Measurements from ENCODE around the gene DENND1A. TPM values are rescaled to one million over a fixed set of nuclear protein-coding genes. Genes with fewer than 3 reads are reported as not detected.

Gene DENND1A
- polyA plus RNA-seq, 2 donors = 4.6 to 4.8 TPM

DNA sequence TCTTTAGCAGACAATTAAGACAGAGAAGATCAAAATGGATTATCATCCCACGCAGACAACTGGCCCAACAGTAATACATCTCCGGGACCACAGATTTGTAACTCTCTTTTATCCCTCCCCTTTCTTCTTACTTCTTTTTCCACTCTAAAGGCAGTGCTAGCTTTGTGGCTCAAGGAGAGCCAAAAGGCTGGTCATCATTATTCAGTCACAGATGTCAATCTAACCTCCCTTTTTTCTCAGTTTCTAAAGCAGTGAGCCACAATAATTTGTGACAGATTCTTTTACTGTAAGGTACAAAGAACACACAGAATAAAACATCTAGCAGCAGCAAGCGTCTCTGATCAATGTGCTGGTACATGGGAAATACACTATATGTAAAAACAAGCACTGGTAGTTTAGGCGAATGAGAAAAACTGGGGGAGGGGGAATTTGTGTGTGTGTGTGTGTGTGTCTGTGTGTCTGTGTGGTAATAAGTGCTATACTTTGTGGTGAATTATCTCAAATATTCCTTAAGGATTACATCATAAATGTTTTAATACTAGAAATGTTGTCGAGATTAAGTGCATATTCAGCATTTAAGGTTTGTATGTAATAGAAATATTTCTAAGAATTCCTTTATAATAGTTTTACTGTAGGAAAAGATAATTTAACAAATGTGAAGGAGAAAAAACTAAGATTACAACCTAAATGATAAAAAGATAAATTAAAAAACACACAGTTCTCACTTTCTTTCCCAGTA lies 140.2 kb downstream of the DENND1A start:
- no peak overlapping the region for H3K4me3 ChIP-seq (ENCODE audit: low read depth in 1 of 2, low read length in 2 of 2)
- no peaks in the 10 kb centered on the region for H3K4me1 ChIP-seq (ENCODE audit: control insufficient read depth in 2 of 2, insufficient read depth in 2 of 2, low read length in 1 of 2)
- WGBS, 2 donors = 91 to 95% methylated on average over 5 of the region's 5 CpGs
- H3K27ac ChIP-seq (ENCODE audit: low read depth in 2 of 2, low read length in 1 of 2) = no peak overlapping the region
- no peaks in the 10 kb centered on the region for H3K27me3 ChIP-seq (ENCODE audit: control insufficient read depth in 1 of 2, insufficient read depth in 2 of 2, low read length in 2 of 2)
- H3K9me3 ChIP-seq (ENCODE audit: control insufficient read depth in 2 of 2, insufficient read depth in 1 of 2, low read depth in 1 of 2, low read length in 1 of 2) = no peaks in the 10 kb centered on the region
- no peaks in the 10 kb centered on the region for H3K36me3 ChIP-seq (ENCODE audit: control insufficient read depth in 2 of 2, insufficient read depth in 2 of 2, low read length in 1 of 2)

DNA sequence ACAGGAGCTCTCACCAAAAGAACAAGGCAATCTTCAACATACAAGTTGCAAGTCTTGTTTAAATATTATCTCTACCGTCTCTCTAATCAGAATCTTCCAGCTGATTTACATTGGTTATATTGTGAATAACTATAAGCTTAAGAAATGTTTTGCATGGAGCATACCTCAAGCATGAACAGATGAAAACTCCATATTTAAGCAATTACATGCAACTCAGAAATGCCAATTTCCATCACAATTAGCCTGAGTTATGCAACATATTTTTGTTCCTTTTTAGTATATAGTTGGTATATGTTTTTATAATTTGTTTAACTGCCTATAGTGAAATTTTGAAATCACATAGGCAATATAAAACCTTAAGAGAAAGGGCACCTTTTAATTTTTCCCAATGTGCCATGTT lies 142.5 kb downstream of the DENND1A start:
- no peaks in the 10 kb centered on the region for H3K4me1 ChIP-seq (ENCODE audit: control insufficient read depth in 2 of 2, insufficient read depth in 2 of 2, low read length in 1 of 2)
- no peaks in the 10 kb centered on the region for H3K27me3 ChIP-seq (ENCODE audit: control insufficient read depth in 1 of 2, insufficient read depth in 2 of 2, low read length in 2 of 2)
- H3K9me3 ChIP-seq (ENCODE audit: control insufficient read depth in 2 of 2, insufficient read depth in 1 of 2, low read depth in 1 of 2, low read length in 1 of 2) = no peaks in the 10 kb centered on the region
- H3K36me3 ChIP-seq (ENCODE audit: control insufficient read depth in 2 of 2, insufficient read depth in 2 of 2, low read length in 1 of 2) = no peaks in the 10 kb centered on the region
- H3K27ac ChIP-seq (ENCODE audit: low read depth in 2 of 2, low read length in 1 of 2) = no peak overlapping the region
- 79 to 87% methylated on average over 1 of the region's 1 CpG for WGBS, 2 donors
- no peak overlapping the region for H3K4me3 ChIP-seq (ENCODE audit: low read depth in 1 of 2, low read length in 2 of 2)

DNA sequence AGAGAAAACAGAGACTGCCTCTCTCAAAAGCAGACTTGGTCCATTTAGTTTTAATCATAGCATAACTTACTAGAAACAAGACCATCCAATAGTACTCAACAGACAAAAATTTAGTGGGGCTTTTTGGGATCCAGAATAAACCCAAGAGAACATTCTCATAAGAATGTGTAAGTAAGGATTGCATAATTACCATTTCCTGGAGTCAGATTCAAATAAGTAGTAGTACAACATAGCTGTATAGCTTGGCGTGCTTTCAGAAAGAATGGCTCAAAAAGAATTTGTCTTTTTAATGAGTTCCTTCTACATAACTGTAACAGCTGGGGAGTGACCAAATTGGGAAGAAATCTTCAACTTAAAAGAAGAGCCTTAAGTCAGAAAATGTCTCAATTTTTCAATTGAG lies 145.4 kb downstream of the DENND1A start:
- no peak overlapping the region for H3K27ac ChIP-seq (ENCODE audit: low read depth in 2 of 2, low read length in 1 of 2)
- H3K4me3 ChIP-seq (ENCODE audit: low read depth in 1 of 2, low read length in 2 of 2) = no peak overlapping the region
- H3K27me3 ChIP-seq (ENCODE audit: control insufficient read depth in 1 of 2, insufficient read depth in 2 of 2, low read length in 2 of 2) = no peaks in the 10 kb centered on the region
- H3K9me3 ChIP-seq (ENCODE audit: control insufficient read depth in 2 of 2, insufficient read depth in 1 of 2, low read depth in 1 of 2, low read length in 1 of 2) = no peaks in the 10 kb centered on the region
- H3K36me3 ChIP-seq (ENCODE audit: control insufficient read depth in 2 of 2, insufficient read depth in 2 of 2, low read length in 1 of 2) = no peaks in the 10 kb centered on the region
- WGBS, 2 donors = 87 to 94% methylated on average over 1 of the region's 1 CpG
- H3K4me1 ChIP-seq (ENCODE audit: control insufficient read depth in 2 of 2, insufficient read depth in 2 of 2, low read length in 1 of 2) = no peaks in the 10 kb centered on the region

DNA sequence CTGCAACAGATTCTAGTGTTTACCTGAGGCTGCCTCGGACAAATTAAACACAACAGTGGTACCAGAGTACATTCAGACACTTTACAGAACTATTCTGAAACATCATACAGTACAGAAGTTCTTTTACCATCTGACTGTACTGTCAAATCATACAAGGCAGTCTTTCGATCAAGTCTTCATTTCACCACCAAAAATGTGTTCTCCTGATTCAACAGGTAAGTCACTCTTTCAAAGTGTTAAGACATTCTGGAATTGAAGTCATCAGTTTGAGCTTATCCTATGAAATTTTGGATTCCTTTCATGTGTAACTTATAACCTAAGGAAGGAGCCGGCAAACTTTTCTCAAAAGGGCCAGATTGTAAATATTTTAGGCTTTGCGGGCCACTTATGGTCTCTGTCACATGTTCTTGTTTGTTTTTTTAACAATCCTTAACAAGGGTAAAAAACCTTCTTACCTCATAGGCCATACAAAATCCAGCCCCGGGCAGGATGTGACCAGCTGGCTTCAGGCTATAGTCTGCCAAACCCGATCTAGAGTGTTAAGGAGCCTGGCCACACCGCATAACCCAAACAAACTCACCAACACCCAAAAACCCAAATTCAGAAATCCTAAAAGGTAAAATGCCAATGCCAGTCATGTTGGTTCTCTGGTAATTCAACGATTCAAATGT lies 151.6 kb downstream of the DENND1A start:
- Histone ChIP-seq H3K4me3 (ENCODE audit: low read depth in 1 of 2, low read length in 2 of 2) (no peak overlapping the region), H3K27me3 (ENCODE audit: control insufficient read depth in 1 of 2, insufficient read depth in 2 of 2, low read length in 2 of 2) (no peaks in the 10 kb centered on the region), H3K9me3 (ENCODE audit: control insufficient read depth in 2 of 2, insufficient read depth in 1 of 2, low read depth in 1 of 2, low read length in 1 of 2) (no peaks in the 10 kb centered on the region), H3K36me3 (ENCODE audit: control insufficient read depth in 2 of 2, insufficient read depth in 2 of 2, low read length in 1 of 2) (no peaks in the 10 kb centered on the region), H3K27ac (ENCODE audit: low read depth in 2 of 2, low read length in 1 of 2) (no peak overlapping the region), H3K4me1 (ENCODE audit: control insufficient read depth in 2 of 2, insufficient read depth in 2 of 2, low read length in 1 of 2) (no peaks in the 10 kb centered on the region)
- WGBS, 2 donors = 91 to 92% methylated on average over 8 of the region's 8 CpGs

DNA sequence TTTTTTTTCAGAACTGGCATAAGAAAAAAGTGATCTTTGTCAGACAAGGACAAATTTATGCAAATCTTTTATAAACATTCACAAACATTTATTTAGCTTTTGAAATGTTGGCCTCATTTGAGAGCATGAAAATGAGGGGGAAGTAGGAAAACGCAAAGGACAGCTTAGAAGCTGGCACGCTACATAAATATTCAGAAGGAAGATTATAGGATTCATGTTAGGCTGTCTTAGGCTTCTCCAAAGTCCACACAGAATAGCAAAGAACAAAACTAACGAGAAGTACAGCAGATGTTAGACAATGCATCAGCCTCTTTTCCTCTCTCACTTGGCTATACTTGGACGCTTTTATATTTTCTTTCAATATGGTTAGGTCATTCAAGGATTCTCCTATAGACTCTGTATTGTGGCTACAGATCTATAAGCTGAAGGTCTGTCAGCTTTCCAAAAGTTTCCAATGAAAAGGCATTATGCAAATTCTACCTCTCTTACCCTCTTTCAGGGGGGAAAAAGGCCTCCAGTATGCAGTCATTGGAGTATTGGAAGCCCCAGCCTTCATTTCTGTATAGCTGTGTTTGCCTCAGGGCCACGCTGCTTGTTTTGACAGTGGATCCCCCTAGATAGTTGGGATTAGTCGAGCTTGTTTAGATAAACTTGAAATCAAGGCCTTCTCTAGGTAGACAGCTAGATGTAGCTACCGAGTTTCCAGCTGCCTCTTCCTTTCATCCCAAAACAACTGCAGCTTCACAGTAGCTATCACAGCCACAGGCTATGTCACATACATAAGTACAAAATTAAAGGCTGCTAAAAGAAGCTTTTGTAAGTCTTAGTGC lies 153.0 kb downstream of the DENND1A start:
- H3K4me3 ChIP-seq (ENCODE audit: low read depth in 1 of 2, low read length in 2 of 2) = no peak overlapping the region
- H3K27ac ChIP-seq (ENCODE audit: low read depth in 2 of 2, low read length in 1 of 2) = no peak overlapping the region
- H3K9me3 ChIP-seq (ENCODE audit: control insufficient read depth in 2 of 2, insufficient read depth in 1 of 2, low read depth in 1 of 2, low read length in 1 of 2) = no peaks in the 10 kb centered on the region
- H3K4me1 ChIP-seq (ENCODE audit: control insufficient read depth in 2 of 2, insufficient read depth in 2 of 2, low read length in 1 of 2) = no peaks in the 10 kb centered on the region
- 83 to 86% methylated on average over 7 of the region's 7 CpGs for WGBS, 2 donors
- no peaks in the 10 kb centered on the region for H3K36me3 ChIP-seq (ENCODE audit: control insufficient read depth in 2 of 2, insufficient read depth in 2 of 2, low read length in 1 of 2)
- no peaks in the 10 kb centered on the region for H3K27me3 ChIP-seq (ENCODE audit: control insufficient read depth in 1 of 2, insufficient read depth in 2 of 2, low read length in 2 of 2)

DNA sequence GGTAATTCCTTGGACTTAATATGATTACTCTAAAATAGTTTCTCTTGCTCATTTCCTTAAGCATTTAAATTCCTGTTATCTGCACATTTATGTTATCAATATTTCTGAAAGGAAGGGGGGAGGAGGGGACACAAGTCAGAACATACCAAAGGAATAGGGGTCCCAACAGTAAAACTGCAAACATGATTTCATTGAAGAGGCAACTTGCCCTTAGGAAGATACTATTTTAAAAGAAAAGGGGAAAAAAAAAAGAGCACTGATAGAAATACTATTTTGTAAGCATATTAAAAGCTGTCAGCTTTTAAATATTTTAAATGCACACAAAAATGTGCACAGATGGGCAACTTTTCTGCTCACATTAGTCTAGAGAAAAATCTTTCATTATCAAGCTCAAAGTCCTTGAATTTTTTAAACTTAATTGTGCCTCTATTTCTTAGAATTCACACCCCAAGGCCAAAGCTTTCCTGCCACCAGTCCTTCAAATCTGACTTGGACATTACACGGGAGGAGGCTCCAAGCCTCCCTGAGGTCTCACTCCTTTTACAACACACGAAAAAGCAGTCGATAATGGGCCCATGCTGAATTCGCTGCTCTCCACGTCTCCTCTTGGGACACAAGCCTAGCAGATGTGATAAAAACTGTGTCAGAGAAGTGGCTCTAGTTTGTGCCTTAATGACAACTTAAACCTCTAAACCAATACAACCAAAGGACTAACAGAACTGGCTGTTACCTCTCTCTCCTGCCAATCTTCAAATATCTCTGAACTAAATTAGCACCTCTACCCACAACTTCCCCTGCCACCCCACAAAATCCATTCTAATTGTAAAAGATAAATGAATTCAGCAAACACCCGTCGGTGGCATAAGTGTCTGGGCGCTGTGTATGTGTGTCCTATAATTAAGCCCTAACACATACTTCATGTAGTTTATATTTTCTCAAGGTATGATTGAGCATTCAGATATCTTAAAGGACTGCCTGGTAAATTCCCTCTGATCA lies 154.3 kb downstream of the DENND1A start:
- no peak overlapping the region for H3K4me3 ChIP-seq (ENCODE audit: low read depth in 1 of 2, low read length in 2 of 2)
- H3K36me3 ChIP-seq (ENCODE audit: control insufficient read depth in 2 of 2, insufficient read depth in 2 of 2, low read length in 1 of 2) = no peaks in the 10 kb centered on the region
- no peaks in the 10 kb centered on the region for H3K27me3 ChIP-seq (ENCODE audit: control insufficient read depth in 1 of 2, insufficient read depth in 2 of 2, low read length in 2 of 2)
- H3K4me1 ChIP-seq (ENCODE audit: control insufficient read depth in 2 of 2, insufficient read depth in 2 of 2, low read length in 1 of 2) = no peaks in the 10 kb centered on the region
- H3K9me3 ChIP-seq (ENCODE audit: control insufficient read depth in 2 of 2, insufficient read depth in 1 of 2, low read depth in 1 of 2, low read length in 1 of 2) = no peaks in the 10 kb centered on the region
- H3K27ac ChIP-seq (ENCODE audit: low read depth in 2 of 2, low read length in 1 of 2) = no peak overlapping the region
- 86 to 92% methylated on average over 8 of the region's 8 CpGs for WGBS, 2 donors

DNA sequence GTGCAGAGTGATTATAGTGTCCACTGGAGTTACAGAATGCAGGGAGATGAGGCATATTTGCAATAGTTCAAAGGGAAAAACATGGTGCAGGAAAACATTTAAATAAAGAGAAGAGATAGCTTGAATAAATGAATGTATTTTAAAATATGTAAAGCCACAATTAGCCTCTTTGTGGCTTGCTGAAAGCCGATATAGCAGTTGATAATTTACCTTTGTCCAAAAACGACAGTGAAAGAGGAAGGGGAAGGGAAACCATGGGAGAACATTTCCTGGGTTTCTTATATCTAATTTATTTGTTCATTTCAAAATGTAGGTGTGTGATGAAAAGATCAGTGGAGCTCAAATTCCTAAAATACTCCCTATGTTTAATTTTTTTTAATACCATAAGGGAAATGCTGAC lies 156.1 kb downstream of the DENND1A start:
- H3K4me1 ChIP-seq (ENCODE audit: control insufficient read depth in 2 of 2, insufficient read depth in 2 of 2, low read length in 1 of 2) = peaks cover 0 to 2% of the 10 kb centered on the region in 2 donors
- no peak overlapping the region for H3K4me3 ChIP-seq (ENCODE audit: low read depth in 1 of 2, low read length in 2 of 2)
- WGBS, 2 donors = 83 to 87% methylated on average over 2 of the region's 2 CpGs
- H3K27me3 ChIP-seq (ENCODE audit: control insufficient read depth in 1 of 2, insufficient read depth in 2 of 2, low read length in 2 of 2) = no peaks in the 10 kb centered on the region
- no peak overlapping the region for H3K27ac ChIP-seq (ENCODE audit: low read depth in 2 of 2, low read length in 1 of 2)
- H3K36me3 ChIP-seq (ENCODE audit: control insufficient read depth in 2 of 2, insufficient read depth in 2 of 2, low read length in 1 of 2) = no peaks in the 10 kb centered on the region
- no peaks in the 10 kb centered on the region for H3K9me3 ChIP-seq (ENCODE audit: control insufficient read depth in 2 of 2, insufficient read depth in 1 of 2, low read depth in 1 of 2, low read length in 1 of 2)

DNA sequence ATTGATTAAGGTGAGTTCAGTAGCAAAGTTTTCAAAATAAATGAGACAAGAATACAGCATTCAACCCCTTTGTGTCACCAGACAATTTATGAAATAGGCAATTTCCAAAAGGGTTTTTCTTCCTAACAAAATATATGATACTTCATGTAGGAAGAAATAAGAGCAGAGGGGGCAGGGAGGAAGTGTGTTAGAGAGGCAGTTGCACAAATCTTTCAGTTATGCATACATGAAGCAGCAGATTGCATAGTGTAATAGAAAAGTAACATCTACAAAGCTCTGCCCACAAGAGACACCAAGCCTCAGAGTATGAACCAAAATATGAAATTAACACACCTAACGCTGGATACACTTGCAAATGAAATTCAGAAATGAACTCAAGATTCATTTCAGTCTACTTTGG lies 157.0 kb downstream of the DENND1A start:
- H3K4me3 ChIP-seq (ENCODE audit: low read depth in 1 of 2, low read length in 2 of 2) = no peak overlapping the region
- H3K27ac ChIP-seq (ENCODE audit: low read depth in 2 of 2, low read length in 1 of 2) = no peak overlapping the region
- H3K36me3 ChIP-seq (ENCODE audit: control insufficient read depth in 2 of 2, insufficient read depth in 2 of 2, low read length in 1 of 2) = no peaks in the 10 kb centered on the region
- WGBS, 2 donors = 90 to 97% methylated on average over 1 of the region's 1 CpG
- H3K27me3 ChIP-seq (ENCODE audit: control insufficient read depth in 1 of 2, insufficient read depth in 2 of 2, low read length in 2 of 2) = no peaks in the 10 kb centered on the region
- no peaks in the 10 kb centered on the region for H3K9me3 ChIP-seq (ENCODE audit: control insufficient read depth in 2 of 2, insufficient read depth in 1 of 2, low read depth in 1 of 2, low read length in 1 of 2)
- H3K4me1 ChIP-seq (ENCODE audit: control insufficient read depth in 2 of 2, insufficient read depth in 2 of 2, low read length in 1 of 2) = peaks cover 0 to 2% of the 10 kb centered on the region in 2 donors

DNA sequence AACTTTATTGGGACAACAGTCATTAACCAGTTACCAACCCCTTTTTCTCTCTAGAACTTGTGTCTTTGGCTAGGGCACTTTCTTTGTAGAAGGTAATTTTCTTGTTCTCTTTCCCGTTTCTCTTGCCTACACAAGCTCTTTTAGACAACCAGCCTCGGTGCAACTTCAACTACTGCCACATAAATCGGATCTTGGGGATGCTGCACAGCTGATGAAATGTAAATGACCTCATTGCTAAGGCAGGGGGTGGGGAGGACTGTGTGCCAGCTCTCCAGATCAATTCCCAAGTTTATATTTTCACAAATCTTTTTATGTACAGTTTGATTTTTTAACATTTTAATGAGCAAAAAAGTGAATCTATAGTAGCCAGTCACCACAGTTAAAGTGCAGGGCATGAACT lies 157.6 kb downstream of the DENND1A start:
- no peaks in the 10 kb centered on the region for H3K36me3 ChIP-seq (ENCODE audit: control insufficient read depth in 2 of 2, insufficient read depth in 2 of 2, low read length in 1 of 2)
- peaks cover 0 to 2% of the 10 kb centered on the region in 2 donors for H3K4me1 ChIP-seq (ENCODE audit: control insufficient read depth in 2 of 2, insufficient read depth in 2 of 2, low read length in 1 of 2)
- H3K9me3 ChIP-seq (ENCODE audit: control insufficient read depth in 2 of 2, insufficient read depth in 1 of 2, low read depth in 1 of 2, low read length in 1 of 2) = no peaks in the 10 kb centered on the region
- no peak overlapping the region for H3K27ac ChIP-seq (ENCODE audit: low read depth in 2 of 2, low read length in 1 of 2)
- H3K4me3 ChIP-seq (ENCODE audit: low read depth in 1 of 2, low read length in 2 of 2) = no peak overlapping the region
- no peaks in the 10 kb centered on the region for H3K27me3 ChIP-seq (ENCODE audit: control insufficient read depth in 1 of 2, insufficient read depth in 2 of 2, low read length in 2 of 2)
- WGBS, 2 donors = 81 to 88% methylated on average over 3 of the region's 3 CpGs

Measured in esophagus (tissue), 2 donors.